SHP77 treated with DMSO at 0.1 percent for 48 hours (cell line): Measurements from ENCODE around the gene ATOH8.
A peak's percentile ranks its signal among the peaks of the same experiment; 100 is the strongest.

Experiments used
- DNase-seq: peaks from one replicate; lab custom pipeline; 2025; lab: John Stamatoyannopoulos, UW

The ATOH8 gene

DNA sequence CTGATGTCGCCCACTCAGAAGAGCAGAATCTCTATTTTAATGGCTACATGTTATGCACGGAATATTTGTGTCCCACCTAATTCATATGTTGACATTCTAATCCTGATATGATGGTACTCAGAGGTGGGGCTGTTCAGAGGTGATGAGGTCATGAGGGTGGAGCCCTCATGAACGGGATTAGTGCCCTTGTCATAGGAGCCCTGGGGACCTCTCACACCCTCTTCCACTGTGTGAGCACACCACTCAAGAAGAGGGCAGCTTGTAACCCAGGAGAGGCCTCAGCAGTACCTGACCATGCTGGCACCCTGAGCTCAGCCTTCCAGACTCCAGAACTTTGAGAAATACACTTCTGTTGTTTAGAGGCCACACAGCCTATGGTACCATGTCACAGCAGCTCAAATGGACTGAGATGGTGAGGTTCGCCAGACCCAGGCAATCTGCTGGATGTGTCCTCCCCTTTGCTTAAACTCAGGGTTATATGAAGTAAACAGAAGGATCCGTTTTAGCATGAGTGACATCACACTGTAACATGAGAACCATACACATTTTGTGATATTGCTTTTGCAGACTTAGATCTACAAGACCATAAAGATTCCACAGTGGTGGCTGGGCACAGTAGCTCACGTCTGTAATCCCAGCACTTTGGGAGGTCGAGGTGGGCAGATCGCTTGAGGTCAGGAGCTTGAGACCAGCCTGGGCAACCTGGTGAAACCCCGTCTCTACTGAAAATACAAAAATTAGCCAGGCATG is 48.7 kb downstream of the ATOH8 start:
- no peak for DNase-seq

DNA sequence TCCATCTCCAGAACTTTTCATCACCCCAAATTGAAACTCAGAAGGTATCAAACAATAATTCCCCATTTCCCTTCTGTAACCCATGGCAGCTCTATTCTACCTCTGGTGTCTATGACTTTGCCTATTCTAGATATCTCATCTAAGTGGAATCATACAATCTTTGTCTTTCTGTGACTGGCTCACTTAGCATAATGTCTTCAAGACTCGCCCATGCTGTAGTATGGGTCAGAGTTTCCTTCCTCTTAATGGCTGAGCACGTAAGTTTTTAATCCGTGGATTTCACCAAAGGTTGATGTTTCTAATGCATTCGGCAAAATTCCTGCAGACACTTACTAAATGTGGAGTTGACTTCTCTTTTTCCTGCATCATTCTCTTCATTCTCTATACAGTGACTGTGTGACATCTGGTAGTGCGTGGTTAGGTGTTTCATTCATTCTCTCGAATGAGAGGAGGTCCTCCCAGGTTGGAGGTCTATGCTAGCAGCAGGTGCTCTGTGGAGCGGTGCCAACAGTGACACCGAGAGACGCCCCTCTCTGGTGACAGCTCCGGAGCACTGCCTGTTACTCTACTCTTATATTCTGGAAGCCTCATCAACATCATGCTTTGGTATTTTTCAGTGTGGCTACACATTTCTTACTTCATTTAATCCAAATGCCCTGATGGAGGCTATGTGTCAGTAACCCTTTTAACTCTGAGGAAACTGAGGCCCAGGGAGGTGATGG is 50.1 kb downstream of the ATOH8 start:
- no peak for DNase-seq

DNA sequence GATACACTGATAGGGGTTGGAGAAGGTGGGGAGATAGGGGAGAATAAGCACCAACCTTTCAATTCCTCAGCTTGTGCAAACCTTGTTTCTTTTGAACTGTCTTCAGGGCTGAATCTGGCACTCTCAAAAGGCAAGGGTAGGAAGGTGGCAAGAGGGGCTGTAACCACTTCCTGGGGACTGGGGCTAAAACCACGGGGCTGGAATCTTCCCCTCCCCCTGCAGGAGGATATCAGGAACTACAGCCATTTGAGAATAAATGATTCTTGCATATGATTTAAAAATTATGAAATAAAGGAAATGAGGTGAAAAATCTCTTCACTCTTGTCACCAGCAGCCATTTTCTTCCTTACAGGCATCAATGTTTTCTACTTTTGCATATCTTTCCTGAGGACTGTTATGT is 50.8 kb downstream of the ATOH8 start:
- no peak for DNase-seq

DNA sequence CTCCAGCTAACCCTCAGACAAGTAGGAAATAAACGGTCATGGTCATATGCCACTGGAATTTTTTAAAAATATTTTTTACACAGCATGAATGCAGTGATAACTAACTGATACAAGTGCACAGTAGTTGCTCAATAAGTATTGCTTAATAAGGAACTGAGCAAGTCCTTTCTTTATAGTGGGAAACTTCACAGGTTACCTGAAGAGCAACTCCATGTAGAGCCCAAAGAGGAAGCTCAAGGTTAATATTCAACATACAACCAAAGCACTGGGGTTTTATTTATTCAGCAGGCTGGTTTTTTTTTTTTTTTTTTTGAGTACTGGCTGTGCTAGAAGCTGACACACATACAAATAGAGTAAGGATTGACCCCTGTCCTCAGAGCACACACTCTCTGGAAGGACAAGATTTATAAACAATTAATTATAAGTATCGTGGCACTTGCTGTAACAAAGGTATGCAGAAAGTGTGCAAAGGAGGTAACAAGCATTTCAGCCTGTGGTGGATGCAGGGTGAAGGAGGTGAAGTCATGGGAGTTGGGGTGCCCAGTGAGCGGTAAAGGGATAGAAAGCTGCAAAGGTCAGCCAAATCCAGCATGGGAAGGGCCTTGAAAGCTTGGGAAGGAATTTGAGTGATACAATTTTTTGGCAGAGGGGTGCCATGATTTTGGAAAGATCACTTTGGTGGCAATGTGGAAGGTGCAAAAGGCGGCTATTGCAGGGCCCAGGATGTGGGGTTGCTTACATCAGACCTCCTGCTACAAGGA is 52.7 kb downstream of the ATOH8 start:
- no peak for DNase-seq

DNA sequence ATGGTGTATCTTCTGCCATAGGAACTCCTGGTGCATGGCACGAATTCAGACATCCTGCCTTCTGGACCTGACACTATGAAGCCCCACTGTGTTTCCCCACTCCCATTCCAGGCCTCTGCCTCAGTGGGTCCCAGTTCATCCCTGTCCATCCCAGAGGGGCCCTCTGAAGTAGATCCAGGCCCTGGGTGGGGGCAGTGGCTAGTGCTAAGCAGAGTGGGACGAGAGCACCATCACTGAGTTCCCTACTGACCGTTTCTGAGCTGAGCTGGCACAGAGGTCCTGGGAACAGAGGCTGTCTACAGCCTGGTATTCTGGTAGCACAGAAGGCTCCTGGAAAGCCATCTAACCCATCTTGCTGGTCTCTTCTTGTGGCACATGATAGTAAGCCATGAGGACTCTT is 54.0 kb downstream of the ATOH8 start:
- DNase-seq: no peak

DNA sequence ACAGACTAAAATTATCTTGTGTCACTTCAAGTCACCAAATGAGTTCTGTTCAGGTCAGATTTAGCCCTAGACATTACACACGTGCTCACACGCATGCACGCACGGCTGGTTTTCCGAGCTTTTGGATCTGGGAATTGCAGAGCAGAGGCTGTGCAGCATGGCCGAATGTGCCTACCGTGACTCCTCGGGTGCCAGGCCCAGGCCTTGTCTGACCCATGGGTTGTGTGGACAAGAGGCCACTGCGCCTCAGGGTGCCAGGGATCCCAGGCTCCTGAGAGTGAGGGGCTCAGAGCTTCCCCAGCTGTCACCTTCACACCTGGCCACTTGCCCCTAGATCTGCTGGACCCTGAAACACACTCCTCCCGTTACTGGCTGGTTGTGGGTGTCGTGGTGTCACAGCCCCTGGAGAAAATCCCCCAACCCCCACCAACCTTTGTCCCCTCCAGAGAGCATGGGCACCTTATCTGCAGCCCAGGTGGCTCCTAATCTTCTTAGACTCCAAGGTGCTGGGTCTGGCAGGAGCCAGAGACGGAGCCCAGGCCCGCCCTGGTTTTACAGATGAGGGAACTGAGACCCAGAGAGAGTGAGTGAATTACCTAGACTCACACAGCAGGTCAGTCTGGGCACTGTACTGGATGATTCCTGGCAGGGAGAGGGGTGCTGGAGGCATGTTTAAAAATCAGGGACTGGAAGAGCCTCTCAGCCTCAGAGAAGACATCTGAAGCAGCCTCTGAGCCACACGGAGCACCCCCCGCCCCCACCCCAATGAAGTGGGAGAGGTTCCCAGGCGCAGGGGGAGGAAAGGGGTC is 56.8 kb downstream of the ATOH8 start:
- no peak for DNase-seq

DNA sequence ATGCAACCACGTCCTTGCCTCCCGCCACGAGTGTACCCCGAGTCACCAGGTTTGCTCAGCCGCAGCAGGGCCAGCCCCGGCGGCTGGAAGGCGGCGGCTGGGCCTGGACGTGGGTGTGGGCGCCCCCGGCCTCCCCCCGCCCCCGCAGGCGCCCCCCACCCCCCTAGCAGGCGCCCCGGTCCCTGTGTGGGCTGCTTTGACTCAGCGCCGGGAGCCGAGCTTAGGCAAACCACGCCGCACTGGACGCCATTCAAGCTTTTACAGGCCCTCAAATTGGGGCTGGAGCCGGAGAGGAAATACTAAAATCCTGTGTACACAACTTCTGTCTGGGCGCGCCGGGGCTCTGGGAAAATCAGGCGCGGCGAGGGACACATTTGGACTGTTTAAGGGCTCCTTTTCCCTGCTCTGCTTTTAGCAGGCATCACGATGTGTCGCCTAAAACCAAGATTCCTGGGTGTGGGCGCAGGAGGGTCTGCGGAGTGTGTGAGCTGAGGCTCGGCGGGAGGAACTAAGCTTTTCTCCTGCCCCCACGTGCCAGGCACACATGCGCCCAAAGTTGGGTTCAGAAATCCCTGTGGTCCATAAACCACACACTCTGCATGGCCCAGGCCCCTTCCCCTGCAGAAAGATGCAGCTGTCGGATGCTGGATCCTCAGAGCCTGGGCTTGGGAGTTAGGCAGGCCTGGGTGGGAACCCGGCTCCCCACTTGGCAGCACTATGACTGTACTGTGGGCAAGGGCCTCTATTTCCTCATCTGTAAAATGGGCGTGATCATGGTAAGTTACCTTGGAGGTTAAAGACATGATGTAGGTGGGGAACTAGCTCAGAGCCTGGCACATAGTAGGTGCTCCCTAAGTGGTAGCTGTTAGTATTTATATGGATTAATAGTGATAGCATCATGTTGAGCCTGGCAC is 57.6 kb downstream of the ATOH8 start:
- no peak for DNase-seq

DNA sequence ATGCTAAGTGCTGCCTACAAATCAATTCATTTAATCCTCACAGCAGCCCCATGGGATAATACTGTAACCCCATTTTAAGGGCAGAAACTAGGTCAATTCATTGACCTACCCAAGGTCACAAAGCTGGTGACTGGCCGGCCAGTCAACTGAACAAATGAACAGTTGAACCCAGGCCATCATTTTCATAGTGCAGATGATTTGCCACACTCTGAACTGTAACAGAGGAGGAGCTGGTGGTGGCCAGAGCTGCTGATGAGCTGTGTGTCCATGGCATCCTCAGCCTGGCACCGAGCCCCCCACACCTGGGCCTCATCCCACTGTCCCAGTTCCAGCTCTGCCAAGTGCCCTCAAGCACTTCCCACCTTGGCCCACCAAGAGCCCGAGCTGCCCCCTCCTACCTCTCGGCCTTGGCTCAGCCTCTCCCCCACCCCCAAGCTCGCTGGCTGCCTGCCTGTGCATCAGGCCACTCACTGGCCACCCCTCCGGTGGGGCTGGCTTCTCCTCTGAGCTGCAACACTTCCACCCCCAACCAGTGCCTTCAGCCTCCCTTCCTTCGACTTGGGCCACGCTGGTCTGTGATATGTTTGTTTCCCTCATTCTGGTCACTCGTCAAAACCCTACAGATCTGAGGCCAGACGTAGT is 58.4 kb downstream of the ATOH8 start:
- no peak for DNase-seq

DNA sequence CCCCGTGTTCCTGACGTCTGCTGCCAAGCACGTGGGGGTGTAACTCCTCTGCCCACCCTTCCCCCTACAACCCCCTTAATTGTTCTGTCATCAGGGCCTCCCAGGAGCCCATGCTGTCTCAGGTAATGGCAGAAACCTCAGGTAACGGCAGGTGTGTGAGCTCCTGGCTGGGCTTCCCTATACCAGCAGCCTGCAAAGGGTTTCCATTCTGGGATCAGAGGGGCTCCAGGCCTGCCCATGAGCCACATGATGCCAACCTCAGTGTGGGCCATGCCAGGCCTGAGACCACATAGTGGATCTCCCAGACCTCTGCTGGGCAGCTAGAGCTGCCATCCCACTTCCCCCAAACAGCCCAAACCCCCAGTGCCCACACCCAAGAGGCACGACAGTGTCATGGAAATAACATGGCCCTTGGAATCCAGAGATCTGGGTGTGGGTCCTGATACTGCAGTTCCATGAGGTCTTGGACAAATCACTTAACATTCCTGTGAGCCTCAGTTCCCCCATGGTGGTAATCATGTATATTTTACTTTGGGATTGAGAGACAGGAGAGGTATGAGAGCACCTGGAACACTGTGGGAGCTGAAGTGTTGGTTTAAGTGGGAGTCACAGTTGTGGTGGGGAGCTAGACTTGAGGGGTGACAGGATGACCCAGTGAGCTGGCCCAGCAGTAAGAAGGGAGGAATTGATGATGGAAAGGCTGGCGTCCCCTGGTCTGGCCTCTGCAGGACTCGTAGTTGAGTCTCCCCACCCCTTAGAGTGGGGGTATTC is 59.6 kb downstream of the ATOH8 start:
- DNase-seq: no peak

DNA sequence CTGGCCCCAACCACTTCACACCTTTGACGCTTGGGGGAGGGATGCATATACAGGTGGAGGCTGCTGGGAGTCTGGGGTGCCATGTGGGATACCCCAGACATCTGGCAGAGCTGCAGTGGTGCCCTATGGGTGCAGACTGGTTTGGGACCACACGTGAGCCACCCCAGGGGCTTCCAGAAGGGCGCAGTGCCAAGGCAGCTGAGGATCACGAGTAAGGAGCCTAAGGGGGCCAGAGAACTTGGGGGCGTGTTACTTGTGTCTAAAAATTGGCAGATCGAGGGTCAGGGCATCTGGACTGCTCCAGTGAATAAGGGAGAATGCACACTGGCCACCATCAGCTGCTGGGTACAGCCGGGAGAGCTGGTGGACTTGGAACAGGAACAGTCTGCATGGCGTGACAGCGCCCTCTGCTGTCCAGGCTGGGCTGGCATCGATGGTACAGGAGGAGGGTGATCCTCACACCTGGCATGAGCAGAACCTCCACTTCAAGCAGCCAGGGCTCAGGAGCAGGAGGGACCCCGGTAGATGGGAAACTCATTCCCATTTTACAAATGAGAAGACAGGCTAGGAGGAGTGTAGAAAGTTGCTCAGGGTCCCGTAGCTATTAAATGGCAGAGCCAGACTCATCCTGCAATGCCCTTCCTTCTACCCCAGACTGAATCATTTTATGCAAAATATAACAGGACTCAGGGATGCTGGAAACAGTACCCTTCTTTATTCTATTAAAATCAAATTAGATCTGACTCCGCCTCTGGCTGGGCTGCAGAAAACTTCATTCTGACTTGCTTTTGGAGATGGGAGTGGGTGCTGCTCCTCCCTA is 60.4 kb downstream of the ATOH8 start:
- peak; percentile 49 for DNase-seq

DNA sequence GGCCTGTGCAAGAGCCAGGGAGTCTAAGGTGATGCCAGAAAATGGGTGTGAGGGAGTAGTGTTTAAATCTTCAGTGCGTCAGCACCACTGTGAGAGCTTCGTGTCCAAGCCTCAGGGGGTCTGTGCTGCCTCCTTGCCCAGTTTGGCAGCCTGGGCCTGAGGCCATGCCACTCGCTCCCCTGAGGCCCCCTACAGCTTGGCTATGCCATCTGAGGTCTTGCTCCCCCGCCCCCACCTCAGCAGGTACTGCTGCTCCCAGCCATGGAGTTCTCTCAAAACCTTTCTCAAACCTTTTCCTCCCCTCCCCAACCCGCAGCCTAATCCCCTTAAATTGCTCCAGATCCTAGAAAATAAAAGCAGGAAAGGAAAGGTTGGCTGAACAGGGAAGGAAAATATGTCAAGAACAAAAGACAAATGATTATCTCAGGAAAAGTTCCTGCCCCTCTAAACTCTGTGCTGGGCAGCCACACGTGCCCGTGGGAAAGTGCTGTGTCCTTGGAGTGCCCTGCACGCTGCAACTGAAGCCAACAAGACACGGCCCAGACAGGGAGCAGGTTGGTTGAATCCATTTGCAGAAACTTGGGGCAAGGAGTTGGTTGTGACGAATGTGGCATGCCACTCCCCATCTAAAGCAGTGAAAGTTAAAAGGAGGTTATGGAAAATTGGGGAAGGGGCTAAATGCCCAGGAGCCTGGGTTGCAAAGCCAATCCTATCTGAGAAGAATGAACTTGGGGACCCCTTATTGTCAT is 61.2 kb downstream of the ATOH8 start:
- no peak for DNase-seq

DNA sequence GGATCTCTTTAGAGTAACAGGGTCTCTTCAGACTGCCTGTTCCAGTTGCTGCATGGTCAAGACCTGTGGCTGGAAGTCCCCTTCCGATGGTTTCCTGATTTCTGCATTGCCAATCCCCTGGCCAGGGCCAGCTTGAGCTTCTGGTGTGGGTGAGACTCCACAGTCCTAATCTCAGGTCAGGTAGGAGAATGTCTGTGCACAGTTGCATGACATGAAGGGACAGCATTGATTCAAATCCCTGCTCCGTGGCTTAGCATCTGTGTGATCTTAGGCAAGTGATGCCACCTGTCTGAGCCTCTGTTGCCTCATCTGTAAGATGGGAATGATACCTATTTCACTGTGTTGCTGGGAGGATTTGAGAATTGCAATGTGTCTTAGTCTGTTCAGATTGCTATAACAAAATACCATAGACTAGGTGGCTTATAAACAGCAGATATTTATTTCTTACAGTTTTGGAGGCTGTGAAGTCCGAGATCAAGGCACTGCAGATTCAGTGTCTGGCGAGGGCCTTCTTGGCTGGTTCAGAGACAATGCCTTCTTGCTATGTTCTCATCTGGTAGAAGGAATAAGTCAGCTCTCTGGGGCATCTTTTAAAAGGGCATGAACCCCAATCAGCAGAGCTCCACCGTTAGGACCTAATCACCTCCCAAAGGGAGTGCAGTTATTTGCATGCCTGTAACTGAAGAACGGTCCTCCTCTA is 66.2 kb downstream of the ATOH8 start:
- DNase-seq: no peak

DNA sequence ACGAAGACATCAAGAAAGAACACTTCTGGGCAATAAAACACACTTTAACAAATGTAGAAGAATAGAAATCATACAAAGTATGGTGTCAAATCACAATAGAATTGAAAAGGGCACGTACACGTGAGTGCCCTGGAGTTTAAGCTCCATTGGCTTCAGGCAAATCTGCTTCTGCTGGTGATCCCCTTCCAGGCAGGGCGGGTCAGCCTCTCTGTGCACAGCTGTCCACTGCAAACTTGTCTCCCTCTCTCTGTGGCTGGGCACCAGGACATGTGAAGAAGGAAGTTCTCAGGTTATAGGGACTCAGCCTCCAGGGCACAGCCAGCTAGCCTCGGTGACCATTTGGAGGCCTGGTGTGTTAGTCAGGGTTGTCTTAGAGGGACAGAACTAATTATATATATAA is 69.0 kb downstream of the ATOH8 start:
- no peak for DNase-seq

DNA sequence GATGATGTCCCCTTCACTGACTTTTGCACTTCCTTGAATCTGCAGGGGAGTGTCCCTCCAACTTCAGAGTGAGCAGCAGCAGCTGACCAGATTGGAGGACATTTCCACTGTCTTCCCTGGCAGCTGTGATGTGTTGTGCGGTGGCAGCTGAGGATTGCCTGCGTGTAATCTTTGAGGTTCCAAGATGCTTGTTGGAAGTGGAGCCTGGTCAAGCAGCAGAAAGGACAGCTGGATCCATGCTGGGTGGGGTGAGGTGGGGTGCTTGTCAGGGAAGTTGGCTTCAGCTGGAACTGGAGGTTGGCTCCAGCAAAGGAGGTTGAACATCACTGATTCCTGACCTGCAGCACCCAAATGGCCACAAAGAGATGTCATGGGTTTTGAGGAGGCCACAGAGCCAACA is 70.2 kb downstream of the ATOH8 start:
- no peak for DNase-seq

DNA sequence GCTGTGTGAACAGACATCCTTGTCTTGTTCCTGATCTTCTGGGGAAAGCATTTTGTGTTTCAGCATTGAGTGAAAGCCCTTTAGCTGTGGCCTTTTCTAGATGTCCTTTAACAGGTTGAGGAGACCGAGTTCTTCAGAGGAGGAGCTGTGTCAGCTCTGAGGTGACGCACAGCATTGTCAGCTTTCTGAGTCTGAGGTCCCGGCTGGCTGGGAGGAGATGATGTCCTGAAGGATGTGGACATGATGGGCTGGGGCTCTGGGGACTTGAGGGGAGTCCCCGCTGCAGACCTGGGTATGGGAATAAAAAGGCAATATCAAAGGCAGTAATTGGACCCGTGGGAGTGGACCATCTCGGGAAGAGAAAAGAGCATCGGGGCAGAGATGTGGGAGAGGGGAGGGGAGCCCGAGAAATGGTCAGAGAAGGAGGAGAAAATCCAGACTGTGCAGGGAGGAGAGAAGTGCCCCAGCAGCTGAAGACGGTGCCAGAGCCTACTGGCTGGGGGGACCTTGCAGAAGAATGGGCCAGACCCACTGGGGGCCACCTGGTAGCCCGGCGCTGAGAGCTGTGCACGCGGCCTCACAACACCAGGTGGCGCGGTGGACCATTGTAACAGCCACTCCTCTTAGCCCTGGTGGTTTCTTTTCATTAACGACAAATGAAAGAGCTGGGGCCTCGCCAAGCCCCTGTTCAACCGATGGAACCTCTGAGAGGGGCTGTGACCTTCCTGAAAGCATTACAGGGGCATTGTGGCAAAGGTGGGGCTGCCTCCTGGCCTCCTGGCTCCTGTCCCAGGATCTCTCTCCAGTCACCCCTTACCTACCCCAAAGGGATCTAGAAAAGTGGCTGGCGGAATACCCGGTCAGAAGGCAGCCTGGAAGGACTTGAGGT is 73.4 kb downstream of the ATOH8 start:
- peak; percentile 24 for DNase-seq

DNA sequence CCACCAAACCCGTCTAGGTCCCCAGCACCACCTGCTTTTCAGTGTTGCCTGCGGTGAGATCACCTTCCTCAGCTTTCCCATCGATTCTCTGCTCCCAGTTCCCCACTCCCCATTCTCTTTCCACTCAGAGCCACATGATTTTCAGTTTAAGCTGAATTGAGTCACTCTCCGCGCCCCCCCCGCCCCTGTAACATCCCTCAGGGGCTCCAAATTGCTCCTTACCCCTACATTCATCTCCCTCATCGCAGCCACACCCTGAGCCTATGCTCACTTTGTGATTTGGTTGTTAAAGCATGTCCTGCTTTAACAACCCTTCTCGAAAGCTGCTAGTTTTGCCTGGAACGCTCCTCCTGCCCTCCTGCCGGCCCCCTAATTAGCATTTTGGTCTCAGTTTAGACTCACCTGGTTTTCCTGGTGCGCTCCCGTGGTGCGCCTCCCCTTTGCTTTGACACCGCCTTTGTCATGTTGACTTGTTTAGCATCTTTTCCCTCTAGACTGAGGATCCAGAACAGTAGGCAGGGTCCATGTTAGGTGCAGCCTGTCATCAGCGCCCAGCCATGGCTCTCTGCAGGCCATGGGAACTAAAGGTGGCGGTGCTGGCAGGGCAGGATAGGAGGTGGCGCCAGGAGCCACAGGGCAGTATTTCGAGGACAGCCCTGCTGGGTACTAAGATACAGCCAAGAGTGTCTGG is 74.2 kb downstream of the ATOH8 start:
- no peak for DNase-seq
